Measurements from ENCODE around the gene OVCH2. TPM values are rescaled to one million over a fixed set of nuclear protein-coding genes. Genes with fewer than 3 reads are reported as not detected.

OVCH2 gene
- total RNA-seq, 1 donor from 2014 or later: not detected

DNA sequence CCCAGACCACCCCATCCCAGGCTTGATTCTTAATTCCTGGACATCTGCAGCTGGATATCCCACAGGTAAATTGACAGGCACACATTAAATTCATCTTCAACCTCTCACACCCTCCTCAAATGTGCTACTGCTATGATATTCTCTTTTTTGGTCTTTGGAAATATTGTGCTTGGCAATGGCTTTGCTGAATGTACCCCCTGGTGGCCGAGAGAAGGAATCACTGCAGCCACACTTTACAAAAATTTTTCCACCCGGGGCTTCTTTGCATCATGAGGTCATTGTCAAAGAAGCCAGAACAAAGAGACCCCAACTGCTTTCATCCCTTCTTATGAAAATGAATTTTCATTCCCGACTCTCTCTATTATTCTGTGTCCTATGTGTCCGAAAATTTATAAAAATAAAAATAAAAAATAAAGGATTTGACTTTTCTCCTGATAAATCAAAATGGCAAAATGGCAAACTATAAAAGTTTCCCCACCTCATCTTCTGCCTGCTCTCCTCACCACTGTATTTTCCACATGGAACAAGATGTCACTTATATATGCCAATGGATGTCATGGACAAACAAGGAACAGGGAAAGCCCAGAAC, 17.9 kb downstream of the OVCH2 start:
- intact Hi-C loops (cut with micrococcal nuclease): loop anchor here (1.0 to 2.0 kb wide), 5 partner anchors 176 to 590 kb away; partner anchors contain the start of gene PPFIBP2
- ATAC-seq (ENCODE audit: low read depth) (peak; percentile 58), DNase-seq (no peak)
- peaks cover 12% of the 10 kb centered on the region for H3K27me3 Mint-ChIP-seq
- H3K4me3 Mint-ChIP-seq: no peak overlapping the region
- peak; percentile 59 for TF ChIP-seq CTCF (IDR thresholded peaks at IDR 0.05)
- no peak overlapping the region for H3K27ac Mint-ChIP-seq
- POLR2A ChIA-PET: no interaction called here
- H3K36me3 Mint-ChIP-seq (ENCODE audit: low read depth): no peaks in the 10 kb centered on the region
- no peaks in the 10 kb centered on the region for H3K9me3 Mint-ChIP-seq
- CTCF ChIA-PET: interaction anchor here (0.7 to 4.2 kb wide), 9 partner anchors 21 to 876 kb away, joined by 3 to 21 read pairs (median 7); no protein-coding TSS in a partner anchor
- no peaks in the 10 kb centered on the region for H3K4me1 Mint-ChIP-seq

GRCh38 chr11:7687386-7687785, 18.9 kb downstream of the OVCH2 start:
- Mint-ChIP-seq H3K4me1 (no peaks in the 10 kb centered on the region), H3K9me3 (no peaks in the 10 kb centered on the region), H3K4me3 (no peak overlapping the region), H3K27ac (no peak overlapping the region), H3K27me3 (peaks cover 9% of the 10 kb centered on the region), H3K36me3 (ENCODE audit: low read depth) (no peaks in the 10 kb centered on the region)
- ChIA-PET POLR2A (no interaction called here), CTCF (interaction anchor here (0.6 to 3.0 kb wide), 11 partner anchors 9 to 875 kb away, joined by 3 to 21 read pairs (median 5); no protein-coding TSS in a partner anchor)
- no peak for TF ChIP-seq CTCF (IDR thresholded peaks at IDR 0.05)
- ATAC-seq (ENCODE audit: low read depth) (no peak), DNase-seq (no peak)
- intact Hi-C loops (cut with micrococcal nuclease): no loop called here

GRCh38 chr11:7686761-7687160, 19.5 kb downstream of the OVCH2 start:
- no peaks in the 10 kb centered on the region for H3K9me3 Mint-ChIP-seq
- intact Hi-C loops (cut with micrococcal nuclease): no loop called here
- peaks cover 8% of the 10 kb centered on the region for H3K27me3 Mint-ChIP-seq
- H3K36me3 Mint-ChIP-seq (ENCODE audit: low read depth): no peaks in the 10 kb centered on the region
- no peak overlapping the region for H3K27ac Mint-ChIP-seq
- ATAC-seq (ENCODE audit: low read depth): no peak
- DNase-seq: no peak
- no peak for TF ChIP-seq CTCF (IDR thresholded peaks at IDR 0.05)
- no peak overlapping the region for H3K4me3 Mint-ChIP-seq
- POLR2A ChIA-PET: no interaction called here
- no peaks in the 10 kb centered on the region for H3K4me1 Mint-ChIP-seq
- CTCF ChIA-PET: interaction anchor here (0.9 to 3.0 kb wide), 8 partner anchors 8 to 589 kb away, joined by 3 to 21 read pairs (median 4); no protein-coding TSS in a partner anchor

- ChIA-PET POLR2A (no interaction called here), CTCF (interaction anchor here (1.0 to 2.1 kb wide), 3 partner anchors 12 to 585 kb away, joined by 3 to 4 read pairs (median 3); no protein-coding TSS in a partner anchor)
- Mint-ChIP-seq H3K4me1 (no peaks in the 10 kb centered on the region), H3K4me3 (no peak overlapping the region), H3K9me3 (peaks cover 4% of the 10 kb centered on the region), H3K36me3 (ENCODE audit: low read depth) (no peaks in the 10 kb centered on the region), H3K27me3 (peaks cover 6% of the 10 kb centered on the region), H3K27ac (no peak overlapping the region)
- ATAC-seq (ENCODE audit: low read depth): no peak
- DNase-seq: no peak
- intact Hi-C loops (cut with micrococcal nuclease): no loop called here
- TF ChIP-seq CTCF (IDR thresholded peaks at IDR 0.05): no peak
Observed at GRCh38 chr11:7683571-7683970, 22.7 kb downstream of the OVCH2 start.

DNA sequence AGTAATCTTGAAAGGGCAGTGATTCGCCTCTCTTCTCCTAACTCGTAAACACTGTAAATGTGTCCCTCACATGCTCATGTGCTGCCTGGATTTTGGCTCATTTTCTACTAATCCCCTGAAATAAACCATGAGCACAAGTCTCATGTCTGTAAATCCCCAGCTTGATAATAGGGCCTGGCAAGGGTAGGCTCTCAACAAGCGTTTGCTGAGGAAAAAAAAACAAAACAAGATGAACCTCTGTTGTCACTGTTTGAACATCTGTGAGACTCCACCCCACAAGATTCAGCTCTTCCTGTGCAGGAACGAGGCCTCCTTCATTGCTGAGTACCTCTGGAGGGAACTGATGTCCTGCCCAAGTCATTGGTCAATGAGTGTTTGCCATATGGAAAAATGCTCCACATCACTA, 28.5 kb downstream of the OVCH2 start:
- no peak overlapping the region for H3K4me3 Mint-ChIP-seq
- TF ChIP-seq CTCF (IDR thresholded peaks at IDR 0.05): no peak
- intact Hi-C loops (cut with micrococcal nuclease): no loop called here
- peaks cover 3% of the 10 kb centered on the region for H3K36me3 Mint-ChIP-seq (ENCODE audit: low read depth)
- CTCF ChIA-PET: interaction anchor here (1.5 to 1.8 kb wide), 3 partner anchors 9 to 13 kb away, joined by 4 to 7 read pairs (median 7); no protein-coding TSS in a partner anchor
- no peak for DNase-seq
- H3K27ac Mint-ChIP-seq: peak overlapping the region; percentile 22
- H3K27me3 Mint-ChIP-seq: peaks cover 19% of the 10 kb centered on the region
- ATAC-seq (ENCODE audit: low read depth): no peak
- H3K9me3 Mint-ChIP-seq: peaks cover 13% of the 10 kb centered on the region
- peaks cover 31% of the 10 kb centered on the region for H3K4me1 Mint-ChIP-seq
- POLR2A ChIA-PET: no interaction called here

Data from activated B cell treated with CpG ODN at 0.5 μM for 24 hours (primary cell).